Measurements from ENCODE around the gene RPL22. TPM values are rescaled to one million over a fixed set of nuclear protein-coding genes. Genes with fewer than 3 reads are reported as not detected.

The RPL22 gene
- total and polyA plus RNA-seq, 2 of the 8 experiments (the other 6 are each of a cell fraction or from before 2014, with no cell fraction given), result 133 to 521 TPM

- TF ChIP-seq RNF2 (IDR thresholded peaks at IDR 0.05; ENCODE audit: borderline replicate concordance, low read depth, low read length, missing control alignments, poor library complexity, severe bottlenecking) (no peak), GTF2F1 (IDR thresholded peaks at IDR 0.05; ENCODE audit: borderline replicate concordance, low read depth, low read length) (no peak), CHD2 (IDR thresholded peaks at IDR 0.05; ENCODE audit: low read length) (no peak), SUZ12 (IDR thresholded peaks at IDR 0.05; ENCODE audit: low read length) (no peak), ZNF274 (IDR thresholded peaks at IDR 0.05; ENCODE audit: borderline replicate concordance, extremely low read depth, low read length) (no peak), SP2 (IDR thresholded peaks at IDR 0.05; ENCODE audit: low read length) (no peak)
Measured at GRCh38 chr1:6183520-6183989, 15.8 kb downstream of the RPL22 start (continued).
